HG02588 (cell line): ENCODE results near the gene TSHZ2.

Experiments
- ATAC-seq: cut with Tn5 transposase; IDR thresholded peaks from one replicate; pipeline ENCODE4 v1.9.1; 2021; ENCODE audit warnings: mild to moderate bottlenecking, moderate library complexity; ENCODE audit not compliant: unreplicated experiment

TSHZ2 gene

GRCh38 chr20:53124075-53124551, 152.0 kb downstream of the TSHZ2 start:
- no peak for ATAC-seq

- ATAC-seq: no peak
These were observed 152.6 kb downstream of the TSHZ2 start for GRCh38 chr20:53124803-53125202.

- no peak for ATAC-seq
These were observed 154.0 kb downstream of the TSHZ2 start for GRCh38 chr20:53126185-53126584.

- no peak for ATAC-seq
These were observed 154.9 kb downstream of the TSHZ2 start for GRCh38 chr20:53127027-53127426.

GRCh38 chr20:53128004-53128403, 155.8 kb downstream of the TSHZ2 start:
- ATAC-seq: no peak

- no peak for ATAC-seq
These were observed 157.4 kb downstream of the TSHZ2 start for GRCh38 chr20:53129563-53129962.

- ATAC-seq: no peak
These were observed 158.6 kb downstream of the TSHZ2 start for GRCh38 chr20:53130795-53131194.

GRCh38 chr20:53133125-53133524, 161.0 kb downstream of the TSHZ2 start:
- no peak for ATAC-seq

- ATAC-seq: no peak
These were observed 161.5 kb downstream of the TSHZ2 start for GRCh38 chr20:53133628-53134027.

GRCh38 chr20:53136473-53136872, 164.3 kb downstream of the TSHZ2 start:
- ATAC-seq: no peak

- peak; percentile 94 for ATAC-seq
These were observed 166.5 kb downstream of the TSHZ2 start for GRCh38 chr20:53138454-53139262.

- no peak for ATAC-seq
These were observed 169.3 kb downstream of the TSHZ2 start for GRCh38 chr20:53141201-53142050.

- ATAC-seq: no peak
These were observed 170.3 kb downstream of the TSHZ2 start for GRCh38 chr20:53142225-53143127.

GRCh38 chr20:53146201-53146891, 174.2 kb downstream of the TSHZ2 start:
- no peak for ATAC-seq

GRCh38 chr20:53148771-53149147, 176.6 kb downstream of the TSHZ2 start:
- ATAC-seq: no peak

GRCh38 chr20:53149148-53149889, 177.2 kb downstream of the TSHZ2 start:
- no peak for ATAC-seq

- ATAC-seq: no peak
These were observed 177.7 kb downstream of the TSHZ2 start for GRCh38 chr20:53149890-53150205.

GRCh38 chr20:53150532-53150931, 178.4 kb downstream of the TSHZ2 start:
- ATAC-seq: no peak

GRCh38 chr20:53152228-53152627, 180.1 kb downstream of the TSHZ2 start:
- no peak for ATAC-seq

- no peak for ATAC-seq
These were observed 182.4 kb downstream of the TSHZ2 start for GRCh38 chr20:53154540-53154939.
